Measurements from ENCODE around the gene DOK5. TPM values are rescaled to one million over a fixed set of nuclear protein-coding genes. Genes with fewer than 3 reads are reported as not detected.

The DOK5 gene
- total RNA-seq, 4 donors from 2014 or later: 1.4 to 9.8 TPM; not detected in 2

GRCh38 chr20:54494303-54495006, 19.1 kb downstream of the DOK5 start:
- no peaks in the 10 kb centered on the region for H3K27me3 ChIP-seq
- TF ChIP-seq POLR2A (IDR thresholded peaks at IDR 0.05) (no peak), CTCF (IDR thresholded peaks at IDR 0.05) (no peak)
- intact Hi-C loops (cut with DNase I; ENCODE audit: low total_unique reads): no loop called here
- H3K9me3 ChIP-seq: no peaks in the 10 kb centered on the region
- H3K27ac ChIP-seq: no peak overlapping the region
- no peaks in the 10 kb centered on the region for H3K4me1 ChIP-seq
- no peak for DNase-seq
- H3K4me3 ChIP-seq: no peak overlapping the region
- H3K36me3 ChIP-seq: no peaks in the 10 kb centered on the region

- Histone ChIP-seq H3K4me3 (no peak overlapping the region), H3K36me3 (no peaks in the 10 kb centered on the region), H3K27ac (no peak overlapping the region), H3K9me3 (no peaks in the 10 kb centered on the region), H3K4me1 (no peaks in the 10 kb centered on the region), H3K27me3 (no peaks in the 10 kb centered on the region)
- no peak for DNase-seq
- intact Hi-C loops (cut with DNase I; ENCODE audit: low total_unique reads): no loop called here
- TF ChIP-seq CTCF (IDR thresholded peaks at IDR 0.05): no peak
- TF ChIP-seq POLR2A (IDR thresholded peaks at IDR 0.05): no peak
Measured at GRCh38 chr20:54497931-54498718, 22.7 kb downstream of the DOK5 start.

- no peak for DNase-seq
- intact Hi-C loops (cut with DNase I; ENCODE audit: low total_unique reads): no loop called here
- TF ChIP-seq CTCF (IDR thresholded peaks at IDR 0.05) (no peak), POLR2A (IDR thresholded peaks at IDR 0.05) (no peak)
- Histone ChIP-seq H3K36me3 (no peaks in the 10 kb centered on the region), H3K4me3 (no peak overlapping the region), H3K4me1 (no peaks in the 10 kb centered on the region), H3K9me3 (no peaks in the 10 kb centered on the region), H3K27ac (no peak overlapping the region), H3K27me3 (no peaks in the 10 kb centered on the region)
Measured at GRCh38 chr20:54499111-54499510, 23.7 kb downstream of the DOK5 start.

- no peak overlapping the region for H3K4me3 ChIP-seq
- no peaks in the 10 kb centered on the region for H3K4me1 ChIP-seq
- no peak for DNase-seq
Measured at GRCh38 chr20:54502179-54502578, 26.8 kb downstream of the DOK5 start.

More at GRCh38 chr20:54502179-54502578, 26.8 kb downstream of the DOK5 start:
- H3K27me3 ChIP-seq: no peaks in the 10 kb centered on the region
- H3K9me3 ChIP-seq: no peaks in the 10 kb centered on the region
- H3K36me3 ChIP-seq: no peaks in the 10 kb centered on the region
- intact Hi-C loops (cut with DNase I; ENCODE audit: low total_unique reads): no loop called here
- no peak for TF ChIP-seq CTCF (IDR thresholded peaks at IDR 0.05)
- TF ChIP-seq POLR2A (IDR thresholded peaks at IDR 0.05): no peak
- no peak overlapping the region for H3K27ac ChIP-seq

All from uterus (tissue), 4 donors.